Measurements from ENCODE around the gene LONP2.
A peak's percentile ranks its signal among the peaks of the same experiment; 100 is the strongest.

LONP2 gene

DNA sequence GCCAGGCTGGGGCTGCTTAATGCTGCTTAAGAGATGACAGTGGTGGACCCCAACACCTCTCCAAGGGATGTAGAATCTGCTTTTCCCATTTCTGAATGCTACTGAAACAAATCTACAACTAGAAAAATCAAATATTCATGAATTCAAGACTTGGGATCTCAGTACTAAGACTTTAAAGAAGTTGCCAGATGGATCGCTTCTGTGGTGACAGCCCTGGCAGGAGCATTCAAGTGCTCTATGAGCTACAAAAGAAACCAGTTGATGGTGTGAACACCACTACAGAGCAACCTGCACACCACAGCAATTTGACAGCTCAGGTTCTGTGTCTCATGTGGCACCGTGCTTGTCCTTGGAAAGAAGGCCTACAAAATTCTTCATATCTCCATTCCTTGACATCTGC lies 98.5 kb downstream of the LONP2 start:
- Histone ChIP-seq H3F3A (ENCODE audit: insufficient read depth, low read length) (no peaks in the 10 kb centered on the region), H3K27me3 (ENCODE audit: insufficient read depth, low read length) (no peaks in the 10 kb centered on the region), H3K9ac (ENCODE audit: low read length) (no peak overlapping the region), H3K4me1 (ENCODE audit: insufficient read depth, low read length, severe bottlenecking) (peaks cover 12% of the 10 kb centered on the region), H3K36me3 (ENCODE audit: insufficient read depth, low read length) (peaks cover 3% of the 10 kb centered on the region; the same call in 1 of the 2 replicates), H3K9me3 (ENCODE audit: low read length) (no peaks in the 10 kb centered on the region), H3K79me2 (ENCODE audit: insufficient read depth, low read length) (no peaks in the 10 kb centered on the region), H3K4me3 (ENCODE audit: low read depth, low read length, poor library complexity, severe bottlenecking) (no peak overlapping the region), H3K27ac (ENCODE audit: low read depth, low read length, poor library complexity, severe bottlenecking) (no peak overlapping the region), H3K4me2 (ENCODE audit: low read length) (no peak overlapping the region), H4K20me1 (ENCODE audit: insufficient read depth, low read length) (no peaks in the 10 kb centered on the region), H3K9me2 (ENCODE audit: low read depth, low read length) (no peaks in the 10 kb centered on the region), H2AFZ (ENCODE audit: low read length) (no peak overlapping the region)
- no peak for TF ChIP-seq EZH2 (IDR thresholded peaks at IDR 0.05; ENCODE audit: borderline replicate concordance, low read length)
- TF ChIP-seq, protein P1, sequence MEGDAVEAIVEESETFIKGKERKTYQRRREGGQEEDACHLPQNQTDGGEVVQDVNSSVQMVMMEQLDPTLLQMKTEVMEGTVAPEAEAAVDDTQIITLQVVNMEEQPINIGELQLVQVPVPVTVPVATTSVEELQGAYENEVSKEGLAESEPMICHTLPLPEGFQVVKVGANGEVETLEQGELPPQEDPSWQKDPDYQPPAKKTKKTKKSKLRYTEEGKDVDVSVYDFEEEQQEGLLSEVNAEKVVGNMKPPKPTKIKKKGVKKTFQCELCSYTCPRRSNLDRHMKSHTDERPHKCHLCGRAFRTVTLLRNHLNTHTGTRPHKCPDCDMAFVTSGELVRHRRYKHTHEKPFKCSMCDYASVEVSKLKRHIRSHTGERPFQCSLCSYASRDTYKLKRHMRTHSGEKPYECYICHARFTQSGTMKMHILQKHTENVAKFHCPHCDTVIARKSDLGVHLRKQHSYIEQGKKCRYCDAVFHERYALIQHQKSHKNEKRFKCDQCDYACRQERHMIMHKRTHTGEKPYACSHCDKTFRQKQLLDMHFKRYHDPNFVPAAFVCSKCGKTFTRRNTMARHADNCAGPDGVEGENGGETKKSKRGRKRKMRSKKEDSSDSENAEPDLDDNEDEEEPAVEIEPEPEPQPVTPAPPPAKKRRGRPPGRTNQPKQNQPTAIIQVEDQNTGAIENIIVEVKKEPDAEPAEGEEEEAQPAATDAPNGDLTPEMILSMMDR (IDR thresholded peaks at IDR 0.05; ENCODE audit: low read length), result no peak

DNA sequence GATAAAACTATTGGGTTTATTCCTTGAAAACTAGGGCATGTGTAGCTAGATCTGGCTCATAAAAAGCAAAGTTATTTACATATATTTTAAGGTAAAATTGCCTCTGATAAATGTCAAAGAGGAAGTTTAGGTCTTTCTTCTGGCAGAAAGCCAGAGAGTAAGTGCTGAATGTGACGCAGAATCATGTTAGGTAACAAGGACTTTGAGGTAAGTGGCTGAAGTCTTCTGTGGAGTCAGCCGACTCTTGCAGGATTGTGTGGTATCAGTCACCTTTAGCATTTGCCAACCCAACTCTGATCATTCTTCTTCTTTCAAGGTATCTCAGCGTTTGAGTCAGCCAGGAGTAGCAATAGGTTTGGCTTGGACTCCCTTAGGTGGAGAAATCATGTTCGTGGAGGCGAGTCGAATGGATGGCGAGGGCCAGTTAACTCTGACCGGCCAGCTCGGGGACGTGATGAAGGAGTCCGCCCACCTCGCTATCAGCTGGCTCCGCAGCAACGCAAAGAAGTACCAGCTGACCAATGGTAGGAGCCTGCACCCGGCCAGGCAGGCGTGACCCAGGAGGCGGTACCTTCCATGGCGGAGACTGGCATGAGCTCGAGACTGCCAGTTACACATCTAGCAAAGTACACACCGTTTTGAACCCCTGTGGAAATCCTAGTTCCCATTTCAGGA lies 103.2 kb downstream of the LONP2 start:
- Histone ChIP-seq H3K9ac (ENCODE audit: low read length) (no peak overlapping the region), H3K9me3 (ENCODE audit: low read length) (no peaks in the 10 kb centered on the region), H3K4me2 (ENCODE audit: low read length) (no peak overlapping the region), H3K36me3 (ENCODE audit: insufficient read depth, low read length) (peaks cover 40% of the 10 kb centered on the region), H4K20me1 (ENCODE audit: insufficient read depth, low read length) (no peaks in the 10 kb centered on the region), H3F3A (ENCODE audit: insufficient read depth, low read length) (no peaks in the 10 kb centered on the region; the same call in 1 of the 2 replicates), H3K27me3 (ENCODE audit: insufficient read depth, low read length) (no peaks in the 10 kb centered on the region), H2AFZ (ENCODE audit: low read length) (no peak overlapping the region), H3K9me2 (ENCODE audit: low read depth, low read length) (no peaks in the 10 kb centered on the region), H3K4me1 (ENCODE audit: insufficient read depth, low read length, severe bottlenecking) (peaks cover 12% of the 10 kb centered on the region), H3K27ac (ENCODE audit: low read depth, low read length, poor library complexity, severe bottlenecking) (peak overlapping the region; percentile 14), H3K79me2 (ENCODE audit: insufficient read depth, low read length) (no peaks in the 10 kb centered on the region), H3K4me3 (ENCODE audit: low read depth, low read length, poor library complexity, severe bottlenecking) (no peak overlapping the region)
- no peak for TF ChIP-seq EZH2 (IDR thresholded peaks at IDR 0.05; ENCODE audit: borderline replicate concordance, low read length)
- TF ChIP-seq, protein P1 (IDR thresholded peaks at IDR 0.05; ENCODE audit: low read length), result no peak

DNA sequence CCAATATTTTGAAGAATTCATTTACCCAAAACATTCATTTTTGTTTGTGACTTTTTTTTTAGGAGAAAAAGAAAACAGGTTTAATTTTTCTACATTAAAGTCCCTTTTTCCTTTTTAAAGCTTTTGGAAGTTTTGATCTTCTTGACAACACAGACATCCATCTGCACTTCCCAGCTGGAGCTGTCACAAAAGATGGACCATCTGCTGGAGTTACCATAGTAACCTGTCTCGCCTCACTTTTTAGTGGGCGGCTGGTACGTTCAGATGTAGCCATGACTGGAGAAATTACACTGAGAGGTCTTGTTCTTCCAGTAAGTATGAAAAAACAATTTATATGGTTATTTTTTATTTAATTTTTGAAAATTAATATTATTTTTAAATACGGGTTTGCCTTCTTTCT lies 103.9 kb downstream of the LONP2 start:
- TF ChIP-seq, protein P1 (IDR thresholded peaks at IDR 0.05; ENCODE audit: low read length), result no peak
- no peak for TF ChIP-seq EZH2 (IDR thresholded peaks at IDR 0.05; ENCODE audit: borderline replicate concordance, low read length)
- H3K4me1 ChIP-seq (ENCODE audit: insufficient read depth, low read length, severe bottlenecking), result peaks cover 12% of the 10 kb centered on the region
- H4K20me1 ChIP-seq (ENCODE audit: insufficient read depth, low read length), result no peaks in the 10 kb centered on the region
- H3K36me3 ChIP-seq (ENCODE audit: insufficient read depth, low read length), result peaks cover 46% of the 10 kb centered on the region
- no peak overlapping the region for H2AFZ ChIP-seq (ENCODE audit: low read length)
- H3F3A ChIP-seq (ENCODE audit: insufficient read depth, low read length), result no peaks in the 10 kb centered on the region; the same call in 1 of the 2 replicates
- no peaks in the 10 kb centered on the region for H3K79me2 ChIP-seq (ENCODE audit: insufficient read depth, low read length)
- no peak overlapping the region for H3K4me2 ChIP-seq (ENCODE audit: low read length)
- no peak overlapping the region for H3K9ac ChIP-seq (ENCODE audit: low read length)
- H3K9me3 ChIP-seq (ENCODE audit: low read length), result no peaks in the 10 kb centered on the region
- no peak overlapping the region for H3K27ac ChIP-seq (ENCODE audit: low read depth, low read length, poor library complexity, severe bottlenecking)
- no peaks in the 10 kb centered on the region for H3K27me3 ChIP-seq (ENCODE audit: insufficient read depth, low read length)
- no peaks in the 10 kb centered on the region for H3K9me2 ChIP-seq (ENCODE audit: low read depth, low read length)
- H3K4me3 ChIP-seq (ENCODE audit: low read depth, low read length, poor library complexity, severe bottlenecking), result no peak overlapping the region
